OCI-LY3 (cell line): ENCODE measurements around the gene CAMK1.

Experiments
- CTCF ChIP-seq: fragments of 200-600, 300-600 bp; sonication (generic); IDR thresholded peaks from 2 replicates; pipeline ENCODE4 v1.5.1; 2014; ENCODE audit warnings: antibody characterized with exemption, low read length, low read depth
- EZH2phosphoT487 ChIP-seq: fragments of 200-600 bp; shearing (Covaris generic); IDR thresholded peaks from 2 replicates; pipeline ENCODE4 v1.6.1; 2018; ENCODE audit warnings: antibody characterized with exemption, mixed run types, low read depth

GRCh38 chr3:9810846-9811245, 41.1 kb upstream of the CAMK1 start:
- TF ChIP-seq CTCF (no peak), EZH2phosphoT487 (no peak)
